Measurements from ENCODE around the gene PRKCB.

The PRKCB gene

GRCh38 chr16:23866621-23867020 lies 30.8 kb downstream of the PRKCB start:
- H3K4me3 ChIP-seq (ENCODE audit: low read depth, low read length): no peak overlapping the region
- no peak for TF ChIP-seq CTCF (IDR thresholded peaks at IDR 0.05)
- no peak overlapping the region for H3K4me2 ChIP-seq (ENCODE audit: low read length)
- H3K36me3 ChIP-seq (ENCODE audit: control insufficient read depth, insufficient read depth, low read length): no peaks in the 10 kb centered on the region
- H3K27me3 ChIP-seq (ENCODE audit: control insufficient read depth, insufficient read depth, low read length): no peaks in the 10 kb centered on the region
- no peak overlapping the region for H3K27ac ChIP-seq
- no peaks in the 10 kb centered on the region for H3K4me1 ChIP-seq
- no peaks in the 10 kb centered on the region for H3K9me3 ChIP-seq (ENCODE audit: control insufficient read depth, low read length)
- no peak overlapping the region for H3K9ac ChIP-seq
- no peak overlapping the region for H2AFZ ChIP-seq
- H3K79me2 ChIP-seq: no peaks in the 10 kb centered on the region

GRCh38 chr16:23867566-23867965 lies 31.8 kb downstream of the PRKCB start:
- no peaks in the 10 kb centered on the region for H3K4me1 ChIP-seq
- no peaks in the 10 kb centered on the region for H3K9me3 ChIP-seq (ENCODE audit: control insufficient read depth, low read length)
- no peak for TF ChIP-seq CTCF (IDR thresholded peaks at IDR 0.05)
- H3K36me3 ChIP-seq (ENCODE audit: control insufficient read depth, insufficient read depth, low read length): no peaks in the 10 kb centered on the region
- no peak overlapping the region for H3K27ac ChIP-seq
- H3K9ac ChIP-seq: no peak overlapping the region
- H3K4me3 ChIP-seq (ENCODE audit: low read depth, low read length): no peak overlapping the region
- H3K4me2 ChIP-seq (ENCODE audit: low read length): no peak overlapping the region
- H3K79me2 ChIP-seq: no peaks in the 10 kb centered on the region
- no peaks in the 10 kb centered on the region for H3K27me3 ChIP-seq (ENCODE audit: control insufficient read depth, insufficient read depth, low read length)
- no peak overlapping the region for H2AFZ ChIP-seq

- H3K4me3 ChIP-seq (ENCODE audit: low read depth, low read length): no peak overlapping the region
- H3K36me3 ChIP-seq (ENCODE audit: control insufficient read depth, insufficient read depth, low read length): no peaks in the 10 kb centered on the region
- H3K4me1 ChIP-seq: no peaks in the 10 kb centered on the region
- TF ChIP-seq CTCF (IDR thresholded peaks at IDR 0.05): no peak
- no peaks in the 10 kb centered on the region for H3K79me2 ChIP-seq
- no peaks in the 10 kb centered on the region for H3K27me3 ChIP-seq (ENCODE audit: control insufficient read depth, insufficient read depth, low read length)
- no peak overlapping the region for H2AFZ ChIP-seq
- H3K4me2 ChIP-seq (ENCODE audit: low read length): no peak overlapping the region
- H3K9ac ChIP-seq: no peak overlapping the region
- H3K27ac ChIP-seq: no peak overlapping the region
- no peaks in the 10 kb centered on the region for H3K9me3 ChIP-seq (ENCODE audit: control insufficient read depth, low read length)
Measured at GRCh38 chr16:23868136-23868535, 32.4 kb downstream of the PRKCB start.

GRCh38 chr16:23869052-23869451 lies 33.3 kb downstream of the PRKCB start:
- H2AFZ ChIP-seq: no peak overlapping the region
- H3K4me3 ChIP-seq (ENCODE audit: low read depth, low read length): no peak overlapping the region
- no peaks in the 10 kb centered on the region for H3K27me3 ChIP-seq (ENCODE audit: control insufficient read depth, insufficient read depth, low read length)
- no peak overlapping the region for H3K4me2 ChIP-seq (ENCODE audit: low read length)
- no peak overlapping the region for H3K27ac ChIP-seq
- H3K9ac ChIP-seq: no peak overlapping the region
- H3K36me3 ChIP-seq (ENCODE audit: control insufficient read depth, insufficient read depth, low read length): no peaks in the 10 kb centered on the region
- H3K79me2 ChIP-seq: no peaks in the 10 kb centered on the region
- no peaks in the 10 kb centered on the region for H3K4me1 ChIP-seq
- no peaks in the 10 kb centered on the region for H3K9me3 ChIP-seq (ENCODE audit: control insufficient read depth, low read length)
- TF ChIP-seq CTCF (IDR thresholded peaks at IDR 0.05): no peak

- no peaks in the 10 kb centered on the region for H3K9me3 ChIP-seq (ENCODE audit: control insufficient read depth, low read length)
- H3K9ac ChIP-seq: no peak overlapping the region
- no peaks in the 10 kb centered on the region for H3K36me3 ChIP-seq (ENCODE audit: control insufficient read depth, insufficient read depth, low read length)
- no peaks in the 10 kb centered on the region for H3K79me2 ChIP-seq
- no peaks in the 10 kb centered on the region for H3K4me1 ChIP-seq
- TF ChIP-seq CTCF (IDR thresholded peaks at IDR 0.05): no peak
- no peak overlapping the region for H3K27ac ChIP-seq
- no peaks in the 10 kb centered on the region for H3K27me3 ChIP-seq (ENCODE audit: control insufficient read depth, insufficient read depth, low read length)
- no peak overlapping the region for H3K4me3 ChIP-seq (ENCODE audit: low read depth, low read length)
- no peak overlapping the region for H3K4me2 ChIP-seq (ENCODE audit: low read length)
- no peak overlapping the region for H2AFZ ChIP-seq
Measured at GRCh38 chr16:23871924-23872323, 36.1 kb downstream of the PRKCB start.

Data from parathyroid adenoma (tissue), 2 donors.